H9 (cell line): ENCODE results near the gene MYO10. TPM values are rescaled to one million over a fixed set of nuclear protein-coding genes. Genes with fewer than 3 reads are reported as not detected.

Source experiments
- DNase-seq: peaks from one replicate; pipeline ENCODE4 v3.0.0-alpha.2; 2017
- H2AFZ ChIP-seq: one replicate; pipeline ENCODE4 v1.6.1; 2013; ENCODE audit warnings: mild to moderate bottlenecking, low read length, control low read depth, moderate library complexity
- H2AK5ac ChIP-seq: 2 replicates; pipeline ENCODE4 v1.6.1; 2013; ENCODE audit warnings: low read length, control low read depth, mixed read lengths; ENCODE audit not compliant: insufficient read length
- H2BK120ac ChIP-seq: one replicate; pipeline ENCODE4 v1.6.1; 2013; ENCODE audit warnings: low read depth, mild to moderate bottlenecking, low read length, control low read depth, inconsistent platforms; ENCODE audit not compliant: poor library complexity, severe bottlenecking
- H2BK12ac ChIP-seq: 2 replicates; pipeline ENCODE4 v1.6.1; 2013; ENCODE audit warnings: low read length, control low read depth, mixed read lengths, low read depth; ENCODE audit not compliant: insufficient read length
- H2BK15ac ChIP-seq: 2 replicates; pipeline ENCODE4 v1.6.1; 2013; ENCODE audit warnings: low read depth, low read length, control low read depth
- H2BK20ac ChIP-seq: one replicate; pipeline ENCODE4 v1.6.1; 2013; ENCODE audit warnings: low read depth, mild to moderate bottlenecking, low read length, control low read depth, inconsistent platforms; ENCODE audit not compliant: poor library complexity, severe bottlenecking
- H2BK5ac ChIP-seq: 2 replicates; pipeline ENCODE4 v1.6.1; 2013; ENCODE audit warnings: low read length, control low read depth, mixed read lengths; ENCODE audit not compliant: insufficient read length
- H3K14ac ChIP-seq: 2 replicates; pipeline ENCODE4 v1.6.1; 2013; ENCODE audit warnings: low read length, control low read depth; ENCODE audit not compliant: insufficient read depth
- H3K18ac ChIP-seq: 2 replicates; pipeline ENCODE4 v1.6.1; 2013; ENCODE audit warnings: low read depth, mild to moderate bottlenecking, mixed read lengths, low read length, control low read depth; ENCODE audit not compliant: insufficient read length
- H3K23ac ChIP-seq: 2 replicates; pipeline ENCODE4 v1.6.1; 2013; ENCODE audit warnings: low read length, control low read depth, mixed read lengths, low read depth; ENCODE audit not compliant: insufficient read length
- H3K23me2 ChIP-seq: 2 replicates; pipeline ENCODE4 v1.6.1; 2013; ENCODE audit warnings: low read depth, mild to moderate bottlenecking, mixed read lengths, low read length, control low read depth; ENCODE audit not compliant: insufficient read length, poor library complexity, severe bottlenecking
- H3K27ac ChIP-seq: 2 replicates; pipeline ENCODE4 v1.5.1; 2013; ENCODE audit warnings: low read length, control low read depth, mixed read lengths, low read depth; ENCODE audit not compliant: insufficient read length
- H3K27me3 ChIP-seq: 2 replicates; pipeline ENCODE4 v1.6.1; 2013; ENCODE audit warnings: low read length, control low read depth, inconsistent platforms; ENCODE audit not compliant: insufficient read depth
- H3K4ac ChIP-seq: 2 replicates; pipeline ENCODE4 v1.6.1; 2013; ENCODE audit warnings: low read depth, mild to moderate bottlenecking, control low read depth, inconsistent platforms, low read length, moderate library complexity
- H3K4me1 ChIP-seq: 2 replicates; pipeline ENCODE4 v1.6.1; 2013; ENCODE audit warnings: low read length, control low read depth, inconsistent platforms; ENCODE audit not compliant: insufficient read depth
- H3K4me2 ChIP-seq: 2 replicates; pipeline ENCODE4 v1.6.1; 2013; ENCODE audit warnings: low read length, control low read depth, mixed read lengths; ENCODE audit not compliant: insufficient read length, insufficient read depth
- H3K56ac ChIP-seq: 2 replicates; pipeline ENCODE4 v1.6.1; 2013; ENCODE audit warnings: low read depth, mild to moderate bottlenecking, mixed read lengths, low read length, control low read depth; ENCODE audit not compliant: insufficient read length
- H3K79me1 ChIP-seq: 2 replicates; pipeline ENCODE4 v1.6.1; 2013; ENCODE audit warnings: low read depth, mild to moderate bottlenecking, moderate library complexity, low read length, control low read depth, inconsistent platforms; ENCODE audit not compliant: insufficient read depth, poor library complexity, severe bottlenecking
- H3K79me2 ChIP-seq: 2 replicates; pipeline ENCODE4 v1.6.1; 2013; ENCODE audit warnings: low read length, control low read depth, inconsistent platforms; ENCODE audit not compliant: insufficient read depth
- H3K9ac ChIP-seq: 2 replicates; pipeline ENCODE4 v1.6.1; 2013; ENCODE audit warnings: low read length, control low read depth, mixed read lengths; ENCODE audit not compliant: insufficient read length; ENCODE audit errors: extremely low read depth
- H3K9me3 ChIP-seq: one replicate; pipeline ENCODE4 v1.6.1; 2013; ENCODE audit warnings: low read depth, low read length, inconsistent platforms; ENCODE audit not compliant: control insufficient read depth
- H3T11ph ChIP-seq: one replicate; pipeline ENCODE4 v1.6.1; 2013; ENCODE audit warnings: mild to moderate bottlenecking, low read length, control low read depth, inconsistent platforms
- H4K20me1 ChIP-seq: one replicate; pipeline ENCODE4 v1.6.1; 2013; ENCODE audit not compliant: control insufficient read depth, insufficient read length, insufficient read depth
- H4K5ac ChIP-seq: 2 replicates; pipeline ENCODE4 v1.6.1; 2013; ENCODE audit warnings: low read depth, mild to moderate bottlenecking, mixed read lengths, low read length, control low read depth; ENCODE audit not compliant: insufficient read length
- H4K8ac ChIP-seq: replicated peaks from 2 replicates; pipeline ENCODE4 v1.6.1; 2013; ENCODE audit warnings: low read length, control low read depth, mixed read lengths, low read depth; ENCODE audit not compliant: insufficient read length
- H4K91ac ChIP-seq: 2 replicates; pipeline ENCODE4 v1.6.1; 2013; ENCODE audit warnings: low read depth, mild to moderate bottlenecking, moderate library complexity, mixed read lengths, low read length, control low read depth; ENCODE audit not compliant: insufficient read length
- H3K27ac Mint-ChIP-seq, 3 experiments: 2 replicates in 2 of 3; 3 replicates in 1 of 3; pipeline ENCODE4 v1.8.0; 2020 to 2021; ENCODE audit warnings: mixed read lengths in 3 of 3, mild to moderate bottlenecking in 1 of 3, moderate library complexity in 1 of 3
- H3K27me3 Mint-ChIP-seq: 2 replicates; pipeline ENCODE4 v1.8.0; 2021; ENCODE audit warnings: low read depth, mild to moderate bottlenecking, moderate library complexity, mixed read lengths
- H3K36me3 Mint-ChIP-seq, 3 experiments: 2 replicates in 2 of 3; 3 replicates in 1 of 3; pipeline ENCODE4 v1.8.0; 2020 to 2021; ENCODE audit warnings: low read depth in 3 of 3, mixed read lengths in 3 of 3; ENCODE audit not compliant: insufficient read depth in 1 of 3
- H3K4me1 Mint-ChIP-seq, 2 experiments: 2 replicates each; pipeline ENCODE4 v1.8.0; 2020; ENCODE audit warnings: mixed read lengths in 2 of 2
- H3K4me3 Mint-ChIP-seq, 2 experiments: 2 replicates in 1 of 2; 3 replicates in 1 of 2; pipeline ENCODE4 v1.8.0; 2020 to 2021; ENCODE audit warnings: mild to moderate bottlenecking in 2 of 2, mixed read lengths in 2 of 2, moderate library complexity in 1 of 2
- H3K9me3 Mint-ChIP-seq, 2 experiments: 2 replicates in 1 of 2; 3 replicates in 1 of 2; pipeline ENCODE4 v1.8.0; 2020; ENCODE audit warnings: mild to moderate bottlenecking in 2 of 2, mixed read lengths in 2 of 2, moderate library complexity in 1 of 2
- CTCF ChIP-seq: fragments of 200-600 bp; sonication (generic); conservative IDR thresholded peaks from 3 replicates; pipeline ENCODE4 v1.8.0; 2021; ENCODE audit warnings: antibody characterized with exemption, mild to moderate bottlenecking
- WGBS: extraction: QIAGEN DNeasy Blood & Tissue Kit; methylation state at CpG from one replicate; pipeline ENCODE4 v1.1.7; 2013; ENCODE audit warnings: missing lambda C conversion rate, low lambda C conversion rate, mixed read lengths; ENCODE audit not compliant: insufficient read length; ENCODE audit errors: extremely low coverage; 5-methylcytosine and 5-hydroxymethylcytosine counted together
- total RNA-seq: library from RNA; stranded (reverse); gene quantifications from 2 replicates; pipeline ENCODE4 v1.2.1, GENCODE V29; 2021

MYO10 gene
- total RNA-seq, 1 experiment from 2014 or later = 127 TPM

- no peak overlapping the region for H2BK12ac ChIP-seq
- no peaks in the 10 kb centered on the region for H3K9me3 Mint-ChIP-seq
- H2BK20ac ChIP-seq = no peak overlapping the region
- no peak for TF ChIP-seq CTCF
- H3K4me3 Mint-ChIP-seq = no peak overlapping the region
- H3K79me1 ChIP-seq = no peaks in the 10 kb centered on the region
- H3K79me2 ChIP-seq = no peaks in the 10 kb centered on the region
- H2BK15ac ChIP-seq = no peak overlapping the region
- no peak overlapping the region for H2AK5ac ChIP-seq
- no peak overlapping the region for H3T11ph ChIP-seq
- no peak overlapping the region for H3K23ac ChIP-seq
- H3K4ac ChIP-seq = no peak overlapping the region
- H3K36me3 Mint-ChIP-seq = peaks cover 0 to 17% (median 16%) of the 10 kb centered on the region in 3 experiments; a peak in 5 of 7 replicates
- no peak for DNase-seq
- no CpG with 5 or more reads among the region's 3 CpGs for WGBS
- H3K27ac ChIP-seq = no peak overlapping the region
- H3K9me3 ChIP-seq = no peaks in the 10 kb centered on the region
- H4K20me1 ChIP-seq = no peaks in the 10 kb centered on the region
- no peak overlapping the region for H3K14ac ChIP-seq
- no peak overlapping the region for H4K5ac ChIP-seq
- no peak overlapping the region for H2BK120ac ChIP-seq
- no peak overlapping the region for H2AFZ ChIP-seq
- no peaks in the 10 kb centered on the region for H3K27me3 Mint-ChIP-seq
- H3K4me1 Mint-ChIP-seq = peaks cover 21 to 27% of the 10 kb centered on the region in 2 experiments
- no peaks in the 10 kb centered on the region for H3K27me3 ChIP-seq
- no peak overlapping the region for H4K91ac ChIP-seq
- H3K56ac ChIP-seq = no peak overlapping the region
- H3K18ac ChIP-seq = no peak overlapping the region
- H2BK5ac ChIP-seq = no peak overlapping the region
- H4K8ac ChIP-seq = no peak overlapping the region
- no peak overlapping the region for H3K4me2 ChIP-seq
- H3K23me2 ChIP-seq = no peaks in the 10 kb centered on the region
- no peak overlapping the region for H3K9ac ChIP-seq
- peaks cover 2% of the 10 kb centered on the region; the same call in 1 of the 2 replicates for H3K4me1 ChIP-seq
- peak overlapping the region in 2 of 3 experiments; percentile 53 to 65; a peak in 2 of 7 replicates for H3K27ac Mint-ChIP-seq
Observed at GRCh38 chr5:16773991-16774390, 162.1 kb downstream of the MYO10 start.
